SJCRH30 (cell line): ENCODE results near the gene ALPI. TPM values are rescaled to one million over a fixed set of nuclear protein-coding genes. Genes with fewer than 3 reads are reported as not detected.
"Not testable (repeated sequence)": the region's sequence is repeated elsewhere in the genome, so short reads cannot be mapped to it uniquely, and the experiment has no call there.

Experiments
- DNase-seq, 2 experiments: peaks; one replicate each; pipeline ENCODE4 v3.0.0-alpha.2; 2015 to 2020
- H3K27ac ChIP-seq: fragments of 250-450 bp; sonication (Bioruptor Pico); 2 replicates; pipeline ENCODE4 v1.5.1; 2020; ENCODE audit warnings: mild to moderate bottlenecking, moderate library complexity
- H3K27me3 ChIP-seq: fragments of 250-450 bp; sonication (Bioruptor Pico); 2 replicates; pipeline ENCODE4 v1.5.1; 2020; ENCODE audit warnings: mild to moderate bottlenecking, moderate library complexity
- H3K36me3 ChIP-seq: fragments of 250-450 bp; sonication (Bioruptor Pico); 2 replicates; pipeline ENCODE4 v1.5.1; 2020; ENCODE audit warnings: mild to moderate bottlenecking, moderate library complexity
- H3K4me1 ChIP-seq: fragments of 250-450 bp; sonication (Bioruptor Pico); 2 replicates; pipeline ENCODE4 v1.5.1; 2020; ENCODE audit warnings: mild to moderate bottlenecking, moderate library complexity
- H3K4me3 ChIP-seq: fragments of 250-450 bp; sonication (Bioruptor Pico); 2 replicates; pipeline ENCODE4 v1.5.1; 2020; ENCODE audit warnings: mild to moderate bottlenecking, moderate library complexity
- H3K9me3 ChIP-seq: fragments of 250-450 bp; sonication (Bioruptor Pico); replicated peaks from 2 replicates; pipeline ENCODE4 v1.5.1; 2020; ENCODE audit warnings: mild to moderate bottlenecking, moderate library complexity
- total RNA-seq: library from RNA; depleted of rRNA; stranded (reverse); fragments of >200 nt; shearing (Covaris generic); gene quantifications from 2 replicates; pipeline ENCODE4 v1.2.3, GENCODE V29; 2014

Gene ALPI
- total RNA-seq, 1 experiment from 2014 or later, result not detected

- DNase-seq, result peak; percentile 60 to 70
- H3K27me3 ChIP-seq, result peaks cover 10% of the 10 kb centered on the region; the same call in 1 of the 2 replicates
- H3K4me1 ChIP-seq, result peaks cover 5% of the 10 kb centered on the region; the same call in 1 of the 2 replicates
- no peaks in the 10 kb centered on the region for H3K9me3 ChIP-seq
- H3K4me3 ChIP-seq, result no peak overlapping the region
- H3K36me3 ChIP-seq, result no peaks in the 10 kb centered on the region
- H3K27ac ChIP-seq, result no peak overlapping the region
These were observed 11.4 kb upstream of the ALPI start for GRCh38 chr2:232444409-232445148.

- not testable (repeated sequence) for H3K9me3 ChIP-seq, H3K4me3 ChIP-seq, H3K36me3 ChIP-seq, H3K4me1 ChIP-seq, DNase-seq, H3K27ac ChIP-seq
- H3K27me3 ChIP-seq, result peaks cover 16% of the 10 kb centered on the region
These were observed 10.6 kb upstream of the ALPI start for GRCh38 chr2:232445149-232445885.

- DNase-seq, H3K4me3 ChIP-seq, H3K9me3 ChIP-seq, H3K36me3 ChIP-seq, H3K4me1 ChIP-seq, H3K27ac ChIP-seq: not testable (repeated sequence)
- H3K27me3 ChIP-seq, result peaks cover 20% of the 10 kb centered on the region
These were observed 9.6 kb upstream of the ALPI start for GRCh38 chr2:232446266-232446777.

GRCh38 chr2:232447091-232447620 is 8.8 kb upstream of the ALPI start:
- Histone ChIP-seq H3K27me3 (peaks cover 20% of the 10 kb centered on the region), H3K9me3 (no peaks in the 10 kb centered on the region), H3K36me3 (no peaks in the 10 kb centered on the region), H3K4me1 (peaks cover 5% of the 10 kb centered on the region; the same call in 1 of the 2 replicates), H3K27ac (no peak overlapping the region), H3K4me3 (no peak overlapping the region)
- no peak for DNase-seq

- Histone ChIP-seq H3K27me3 (peaks cover 24% of the 10 kb centered on the region), H3K36me3 (no peaks in the 10 kb centered on the region), H3K9me3 (no peaks in the 10 kb centered on the region), H3K27ac (no peak overlapping the region), H3K4me1 (peaks cover 5% of the 10 kb centered on the region; the same call in 1 of the 2 replicates), H3K4me3 (no peak overlapping the region)
- DNase-seq, result no peak
These were observed 8.2 kb upstream of the ALPI start for GRCh38 chr2:232447638-232448303.

- Histone ChIP-seq H3K9me3 (no peaks in the 10 kb centered on the region), H3K36me3 (no peaks in the 10 kb centered on the region), H3K4me1 (peaks cover 5% of the 10 kb centered on the region; the same call in 1 of the 2 replicates), H3K27me3 (peaks cover 24% of the 10 kb centered on the region), H3K4me3 (no peak overlapping the region), H3K27ac (no peak overlapping the region)
- DNase-seq, result no peak
These were observed 7.7 kb upstream of the ALPI start for GRCh38 chr2:232448304-232448690.

GRCh38 chr2:232449964-232450363 is 6.0 kb upstream of the ALPI start:
- H3K27ac ChIP-seq, result no peak overlapping the region
- H3K4me1 ChIP-seq, result no peaks in the 10 kb centered on the region
- H3K9me3 ChIP-seq, result no peaks in the 10 kb centered on the region
- no peaks in the 10 kb centered on the region for H3K36me3 ChIP-seq
- H3K27me3 ChIP-seq, result peaks cover 24% of the 10 kb centered on the region
- no peak overlapping the region for H3K4me3 ChIP-seq
- no peak for DNase-seq

- peaks cover 24% of the 10 kb centered on the region for H3K27me3 ChIP-seq
- H3K9me3 ChIP-seq, H3K4me3 ChIP-seq, DNase-seq, H3K27ac ChIP-seq, H3K4me1 ChIP-seq, H3K36me3 ChIP-seq: not testable (repeated sequence)
These were observed 4.3 kb upstream of the ALPI start for GRCh38 chr2:232451645-232452044.

GRCh38 chr2:232454630-232455029 is 1.3 kb upstream of the ALPI start:
- H3K4me3 ChIP-seq, result no peak overlapping the region
- H3K4me1 ChIP-seq, result no peaks in the 10 kb centered on the region
- no peaks in the 10 kb centered on the region for H3K36me3 ChIP-seq
- DNase-seq, result no peak
- H3K9me3 ChIP-seq, result no peaks in the 10 kb centered on the region
- peaks cover 17% of the 10 kb centered on the region for H3K27me3 ChIP-seq
- no peak overlapping the region for H3K27ac ChIP-seq

GRCh38 chr2:232456296-232457120 is 555 bp downstream of the ALPI start:
- no peak overlapping the region for H3K4me3 ChIP-seq
- H3K36me3 ChIP-seq, result no peaks in the 10 kb centered on the region
- H3K9me3 ChIP-seq, result no peaks in the 10 kb centered on the region
- no peak overlapping the region for H3K27ac ChIP-seq
- DNase-seq, result no peak
- no peaks in the 10 kb centered on the region for H3K4me1 ChIP-seq
- H3K27me3 ChIP-seq, result peaks cover 8% of the 10 kb centered on the region; the same call in 1 of the 2 replicates

GRCh38 chr2:232457121-232458011 is 1.4 kb downstream of the ALPI start:
- H3K4me1 ChIP-seq, result no peaks in the 10 kb centered on the region
- peaks cover 6% of the 10 kb centered on the region; the same call in 1 of the 2 replicates for H3K27me3 ChIP-seq
- no peak overlapping the region for H3K4me3 ChIP-seq
- no peak for DNase-seq
- H3K9me3 ChIP-seq, result no peaks in the 10 kb centered on the region
- no peak overlapping the region for H3K27ac ChIP-seq
- no peaks in the 10 kb centered on the region for H3K36me3 ChIP-seq

GRCh38 chr2:232458051-232458660 is 2.2 kb downstream of the ALPI start:
- H3K27me3 ChIP-seq, result peaks cover 4% of the 10 kb centered on the region; the same call in 1 of the 2 replicates
- no peak for DNase-seq

More at GRCh38 chr2:232458051-232458660, 2.2 kb downstream of the ALPI start:
- Histone ChIP-seq H3K4me3 (no peak overlapping the region), H3K9me3 (no peaks in the 10 kb centered on the region), H3K27ac (no peak overlapping the region), H3K36me3 (no peaks in the 10 kb centered on the region), H3K4me1 (no peaks in the 10 kb centered on the region)
